Loucy (cell line): ENCODE measurements around the gene WNK1.
A peak's percentile ranks its signal among the peaks of the same experiment; 100 is the strongest.

Experiments used
- H2AFZ ChIP-seq: fragments of 200-600 bp; sonication (generic); 2 replicates; pipeline ENCODE4 v1.6.0; 2016; ENCODE audit warnings: antibody characterized with exemption, mild to moderate bottlenecking, low read length, moderate library complexity
- H3F3A ChIP-seq: fragments of 200-600 bp; 2 replicates; pipeline ENCODE4 v1.6.0; 2016; ENCODE audit warnings: antibody characterized with exemption, low read depth, mild to moderate bottlenecking
- H3K27me3 ChIP-seq: fragments of 200-600 bp; sonication (generic); 2 replicates; pipeline ENCODE4 v1.6.1; 2014; ENCODE audit warnings: low read length, mild to moderate bottlenecking; ENCODE audit not compliant: insufficient read depth, poor library complexity, severe bottlenecking
- H3K36me3 ChIP-seq: fragments of 200-600 bp; sonication (generic); 2 replicates; pipeline ENCODE4 v1.6.1; 2016; ENCODE audit warnings: low read length; ENCODE audit not compliant: insufficient read depth
- H3K4me1 ChIP-seq: fragments of 200-600 bp; sonication (generic); 2 replicates; pipeline ENCODE4 v1.5.1; 2014; ENCODE audit warnings: low read length, mild to moderate bottlenecking; ENCODE audit not compliant: insufficient read depth, poor library complexity, severe bottlenecking
- H3K4me2 ChIP-seq: fragments of 200-600 bp; sonication (generic); 2 replicates; pipeline ENCODE4 v1.6.0; 2014; ENCODE audit warnings: antibody characterized with exemption, low read length, low read depth, mild to moderate bottlenecking; ENCODE audit not compliant: poor library complexity, severe bottlenecking
- H3K4me3 ChIP-seq: fragments of 200-600 bp; sonication (generic); 2 replicates; pipeline ENCODE4 v1.5.1; 2014; ENCODE audit warnings: low read length, mild to moderate bottlenecking, mixed read lengths; ENCODE audit not compliant: poor library complexity, severe bottlenecking
- H3K79me2 ChIP-seq: fragments of 200-600 bp; sonication (generic); 2 replicates; pipeline ENCODE4 v1.6.1; 2014; ENCODE audit warnings: low read length; ENCODE audit not compliant: insufficient read depth
- H3K9ac ChIP-seq: fragments of 200-600 bp; sonication (generic); 2 replicates; pipeline ENCODE4 v1.6.0; 2014; ENCODE audit warnings: mild to moderate bottlenecking, low read depth, low read length, moderate library complexity; ENCODE audit not compliant: poor library complexity, severe bottlenecking
- H3K9me2 ChIP-seq: fragments of 200-600 bp; sonication (generic); replicated peaks from 2 replicates; pipeline ENCODE4 v1.6.1; 2016; ENCODE audit warnings: low read depth, low read length, mixed read lengths
- H3K9me3 ChIP-seq: fragments of 200-600 bp; sonication (generic); 2 replicates; pipeline ENCODE4 v1.6.1; 2014; ENCODE audit warnings: mild to moderate bottlenecking, antibody characterized with exemption, low read length, low read depth; ENCODE audit not compliant: insufficient read depth
- H4K20me1 ChIP-seq: fragments of 200-600 bp; sonication (generic); 2 replicates; pipeline ENCODE4 v1.6.0; 2014; ENCODE audit warnings: antibody characterized with exemption, low read length, mild to moderate bottlenecking; ENCODE audit not compliant: insufficient read depth, poor library complexity, severe bottlenecking
- EZH2phosphoT487 ChIP-seq: fragments of 200-600 bp; IDR thresholded peaks from 2 replicates; pipeline ENCODE4 v1.6.1; 2018; ENCODE audit warnings: antibody characterized with exemption, mild to moderate bottlenecking, moderate library complexity, borderline replicate concordance
- TF ChIP-seq, protein P1 (sequence below): fragments of 200-600 bp; sonication (generic); conservative IDR thresholded peaks from 2 replicates; pipeline ENCODE4 v1.5.1; 2014; ENCODE audit warnings: mild to moderate bottlenecking, antibody characterized with exemption, low read length

WNK1 gene

DNA sequence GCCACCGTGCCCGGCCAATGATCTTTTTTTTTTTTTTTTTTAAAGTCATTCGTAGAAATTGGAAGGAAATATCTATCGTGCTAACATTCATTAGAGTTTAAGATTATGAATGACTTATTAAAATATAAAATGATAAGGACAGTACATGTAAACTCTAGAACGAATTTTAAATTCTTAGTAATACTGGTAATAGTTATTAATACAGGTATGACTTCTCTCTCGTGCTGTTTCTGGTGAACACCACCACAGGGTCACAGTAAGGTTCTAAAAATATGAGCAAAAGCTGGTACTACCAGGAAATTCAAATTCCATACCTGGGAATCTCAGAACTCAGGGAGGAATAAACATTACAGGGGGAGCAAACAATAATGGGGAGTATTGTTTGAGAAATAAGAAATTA is 26.2 kb downstream of the WNK1 start:
- H3K4me2 ChIP-seq, result no peak overlapping the region
- no peak overlapping the region for H3K9ac ChIP-seq
- H3K36me3 ChIP-seq, result peaks cover 9% of the 10 kb centered on the region; the same call in 1 of the 2 replicates
- TF ChIP-seq, protein P1, sequence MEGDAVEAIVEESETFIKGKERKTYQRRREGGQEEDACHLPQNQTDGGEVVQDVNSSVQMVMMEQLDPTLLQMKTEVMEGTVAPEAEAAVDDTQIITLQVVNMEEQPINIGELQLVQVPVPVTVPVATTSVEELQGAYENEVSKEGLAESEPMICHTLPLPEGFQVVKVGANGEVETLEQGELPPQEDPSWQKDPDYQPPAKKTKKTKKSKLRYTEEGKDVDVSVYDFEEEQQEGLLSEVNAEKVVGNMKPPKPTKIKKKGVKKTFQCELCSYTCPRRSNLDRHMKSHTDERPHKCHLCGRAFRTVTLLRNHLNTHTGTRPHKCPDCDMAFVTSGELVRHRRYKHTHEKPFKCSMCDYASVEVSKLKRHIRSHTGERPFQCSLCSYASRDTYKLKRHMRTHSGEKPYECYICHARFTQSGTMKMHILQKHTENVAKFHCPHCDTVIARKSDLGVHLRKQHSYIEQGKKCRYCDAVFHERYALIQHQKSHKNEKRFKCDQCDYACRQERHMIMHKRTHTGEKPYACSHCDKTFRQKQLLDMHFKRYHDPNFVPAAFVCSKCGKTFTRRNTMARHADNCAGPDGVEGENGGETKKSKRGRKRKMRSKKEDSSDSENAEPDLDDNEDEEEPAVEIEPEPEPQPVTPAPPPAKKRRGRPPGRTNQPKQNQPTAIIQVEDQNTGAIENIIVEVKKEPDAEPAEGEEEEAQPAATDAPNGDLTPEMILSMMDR, result no peak
- peaks cover 100% of the 10 kb centered on the region for H3K79me2 ChIP-seq
- H3K4me3 ChIP-seq, result no peak overlapping the region
- H4K20me1 ChIP-seq, result peaks cover 93% of the 10 kb centered on the region
- H3F3A ChIP-seq, result no peaks in the 10 kb centered on the region
- H3K9me2 ChIP-seq, result no peaks in the 10 kb centered on the region
- peaks cover 21% of the 10 kb centered on the region for H3K4me1 ChIP-seq
- H3K27me3 ChIP-seq, result no peaks in the 10 kb centered on the region
- no peaks in the 10 kb centered on the region for H3K9me3 ChIP-seq
- H2AFZ ChIP-seq, result no peak overlapping the region

DNA sequence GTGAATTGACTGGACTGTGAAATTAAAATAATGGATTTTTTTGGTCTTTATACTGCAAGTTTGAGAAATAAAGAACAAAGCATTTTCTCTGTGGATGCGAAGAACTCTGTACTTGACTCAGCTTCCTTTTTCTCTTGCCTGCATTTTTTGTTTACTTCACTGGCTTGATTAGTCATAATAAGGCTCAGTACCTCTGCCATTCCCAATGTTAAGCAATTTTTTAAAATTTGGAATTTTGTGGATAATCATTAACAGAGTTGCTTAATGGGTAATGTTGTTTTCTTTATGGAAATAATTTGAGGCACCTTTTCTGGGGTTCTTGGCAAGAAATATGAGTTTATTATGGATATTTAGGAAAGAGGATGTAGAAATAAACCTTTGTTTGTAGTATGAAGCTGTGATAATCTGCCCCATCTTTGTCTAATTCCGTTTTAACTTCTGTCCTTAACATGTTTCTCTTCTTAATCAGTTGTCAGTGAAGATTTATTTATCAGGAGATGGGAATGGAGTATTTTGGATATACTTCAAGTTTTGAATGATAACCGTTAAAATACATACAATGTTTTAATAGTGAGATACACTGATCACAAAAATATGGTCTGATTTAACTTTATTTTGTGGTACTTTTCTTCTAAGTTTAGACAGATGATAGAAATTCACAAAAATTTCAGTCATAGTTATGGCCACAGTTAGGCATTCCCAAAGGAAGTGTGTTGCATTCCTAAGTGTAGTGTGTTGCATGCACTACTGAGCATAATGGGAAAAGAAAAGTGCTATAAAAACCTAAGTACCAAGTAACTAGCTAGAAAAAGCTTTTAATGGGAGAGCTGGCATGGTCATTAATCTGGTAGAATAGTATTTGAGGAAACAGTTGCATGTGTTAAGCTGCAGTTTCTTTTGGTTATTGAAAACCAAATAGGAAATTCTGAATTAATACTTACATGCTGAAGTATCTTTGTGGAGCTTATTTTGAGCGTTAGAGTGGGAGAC is 27.7 kb downstream of the WNK1 start:
- Histone ChIP-seq H3K4me2 (peak overlapping the region; percentile 2), H4K20me1 (peaks cover 90% of the 10 kb centered on the region), H3K9me3 (no peaks in the 10 kb centered on the region), H3K36me3 (peaks cover 9% of the 10 kb centered on the region; the same call in 1 of the 2 replicates), H3K4me1 (peaks cover 11% of the 10 kb centered on the region), H3F3A (no peaks in the 10 kb centered on the region), H3K79me2 (peaks cover 99% of the 10 kb centered on the region), H2AFZ (no peak overlapping the region), H3K9me2 (no peaks in the 10 kb centered on the region), H3K9ac (no peak overlapping the region), H3K4me3 (no peak overlapping the region), H3K27me3 (no peaks in the 10 kb centered on the region)
- TF ChIP-seq, protein P1, result no peak
- TF ChIP-seq EZH2phosphoT487, result no peak

DNA sequence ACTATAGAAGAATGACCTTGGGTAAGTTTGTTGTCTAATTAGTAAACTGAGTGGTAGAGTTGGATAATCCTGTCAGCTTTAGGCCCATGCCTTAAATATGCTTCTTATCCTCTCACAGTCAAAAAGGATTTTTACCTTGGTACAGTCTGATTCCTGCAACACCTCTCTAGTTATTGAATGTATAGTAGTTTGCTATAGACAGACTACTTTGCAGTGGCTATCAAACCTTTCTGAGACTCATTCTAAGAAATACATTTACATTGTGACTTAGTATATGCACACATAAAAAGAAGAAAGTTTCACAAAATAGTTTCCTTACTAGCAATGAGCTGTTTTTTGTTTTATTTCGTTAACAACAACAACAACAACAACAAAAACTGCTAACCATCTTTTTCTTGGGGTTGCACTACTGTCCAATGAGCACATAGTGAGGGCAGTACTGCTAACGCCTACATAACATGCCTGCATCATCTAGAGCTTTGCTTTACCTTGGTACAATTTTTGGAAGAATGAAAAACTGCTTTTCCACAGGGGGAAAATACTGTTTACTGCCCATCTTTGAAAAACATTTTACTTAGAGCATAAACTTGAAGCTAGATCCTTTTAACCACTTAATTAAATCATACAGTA is 28.5 kb downstream of the WNK1 start:
- Histone ChIP-seq H3K9me3 (no peaks in the 10 kb centered on the region), H3K79me2 (peaks cover 99% of the 10 kb centered on the region), H3K9me2 (no peaks in the 10 kb centered on the region), H3K36me3 (0 out of 2 replicates have a peak, but pooled peaks cover 2% of the 10 kb centered on the region), H3K4me2 (peak overlapping the region; percentile 2), H3K9ac (no peak overlapping the region), H3K4me1 (peaks cover 11% of the 10 kb centered on the region), H4K20me1 (peaks cover 87% of the 10 kb centered on the region), H3K4me3 (no peak overlapping the region), H2AFZ (no peak overlapping the region), H3F3A (no peaks in the 10 kb centered on the region), H3K27me3 (no peaks in the 10 kb centered on the region)
- TF ChIP-seq, protein P1, result no peak
- no peak for TF ChIP-seq EZH2phosphoT487
